Activated CD4-positive, alpha-beta T cell treated with anti-CD3 and anti-CD28 coated beads, Interleukin-2, amount 50 U/mL, for 16 hours (primary cell): ENCODE results near the gene TFF3.

Experiments
- DNase-seq: peaks from one replicate; pipeline ENCODE4 v3.0.0-alpha.2; 2020

TFF3 gene, protein sequence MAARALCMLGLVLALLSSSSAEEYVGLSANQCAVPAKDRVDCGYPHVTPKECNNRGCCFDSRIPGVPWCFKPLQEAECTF

DNA sequence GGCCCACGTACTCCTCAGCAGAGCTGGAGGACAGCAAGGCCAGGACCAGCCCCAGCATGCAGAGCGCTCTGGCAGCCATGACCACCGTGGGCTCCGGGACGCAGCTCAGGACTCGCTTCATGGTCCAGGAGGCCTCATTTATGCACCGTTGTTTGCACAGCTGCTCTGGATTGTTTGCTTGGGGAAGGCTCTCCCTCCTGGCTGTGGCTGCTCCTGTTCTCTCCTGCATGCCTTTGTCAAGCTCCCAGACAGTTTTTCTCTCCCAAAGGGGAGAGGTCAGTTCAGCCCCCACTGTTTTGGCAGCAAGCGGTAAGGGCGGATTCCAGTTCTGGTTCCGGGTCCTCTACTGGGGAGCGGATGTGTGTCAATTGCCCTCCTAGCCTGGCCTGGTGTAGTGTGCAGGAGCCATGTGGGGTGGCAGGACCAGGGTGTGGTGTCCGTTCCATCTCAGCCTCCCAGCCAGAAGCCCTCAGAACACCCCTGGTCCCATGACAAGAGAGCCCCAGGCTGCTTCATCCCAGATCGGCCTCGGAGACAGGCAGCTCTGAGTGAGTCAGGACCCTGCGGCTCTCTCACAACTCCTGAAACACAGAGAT lies at the start of gene TFF3:
Gene TFF3, minus strand, starts transcription at position 114 of the 596 bp plus-strand sequence. Its CDS starts 35 bp downstream, at position 79.
- DNase-seq = no peak

DNA sequence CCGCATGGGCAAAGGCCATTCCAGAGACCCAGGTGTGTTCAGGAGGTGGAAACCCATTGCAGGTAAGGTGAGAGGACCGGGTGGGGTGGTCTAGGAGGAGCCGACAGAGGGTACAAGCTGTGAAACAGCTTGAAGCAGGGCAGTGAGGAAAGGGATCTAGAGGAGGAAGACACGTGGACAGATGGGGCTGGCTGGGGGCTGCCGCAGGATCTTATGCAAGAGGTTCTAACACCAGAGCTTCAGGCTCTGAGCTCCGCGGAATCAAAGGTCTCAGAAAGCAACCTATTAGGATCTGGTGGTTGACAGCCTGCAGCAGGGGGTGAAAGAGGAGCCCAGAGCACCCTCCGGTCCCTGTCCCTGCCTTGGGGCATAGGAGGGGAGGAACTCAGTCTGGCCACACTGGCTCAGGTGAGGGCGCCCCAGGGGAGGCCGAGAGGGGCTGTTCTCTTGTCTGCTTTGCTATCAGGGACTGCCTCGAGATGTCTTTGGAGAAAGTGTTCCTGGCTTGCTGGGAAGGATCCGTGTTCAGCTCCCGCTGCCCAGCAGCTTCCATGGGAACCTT lies 49.2 kb upstream of the TFF3 start:
- no peak for DNase-seq

DNA sequence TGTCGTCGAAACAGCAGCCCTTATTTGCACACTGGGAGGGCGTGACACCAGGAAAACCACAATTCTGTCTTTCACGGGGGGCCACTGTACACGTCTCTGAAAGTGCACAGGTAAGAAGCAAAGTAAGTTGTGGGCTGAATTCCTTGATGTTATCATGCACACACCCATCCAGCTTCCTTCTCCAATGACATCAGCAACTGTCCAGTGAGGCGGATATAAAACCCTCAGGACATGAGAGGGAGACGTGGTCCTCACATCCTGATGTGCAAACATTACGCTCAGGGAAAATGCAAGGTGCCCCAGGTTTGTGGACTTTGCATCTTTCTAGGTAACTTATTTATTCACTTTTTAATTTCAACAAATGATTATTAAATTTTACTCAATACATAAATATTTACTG lies 48.1 kb upstream of the TFF3 start:
- no peak for DNase-seq

DNA sequence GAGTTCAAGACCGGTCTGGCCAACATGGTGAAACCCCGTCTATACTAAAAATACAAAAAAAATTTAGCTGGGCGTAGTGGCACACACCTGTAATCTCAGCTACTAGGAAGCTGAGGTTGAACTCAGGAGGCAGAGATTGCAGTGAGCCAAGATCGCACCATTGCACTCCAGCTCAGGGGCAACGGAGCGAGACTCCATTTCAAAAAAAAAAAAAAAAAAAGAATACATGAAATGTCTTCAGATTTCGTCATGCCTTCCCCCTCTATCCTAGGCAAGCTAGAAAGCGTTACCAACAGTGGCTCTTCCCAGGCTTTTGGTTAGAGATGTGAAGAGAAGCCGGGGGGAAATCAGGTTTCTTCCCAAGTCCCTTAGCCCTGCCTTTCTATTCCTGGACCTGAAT lies 47.5 kb upstream of the TFF3 start:
- no peak for DNase-seq

DNA sequence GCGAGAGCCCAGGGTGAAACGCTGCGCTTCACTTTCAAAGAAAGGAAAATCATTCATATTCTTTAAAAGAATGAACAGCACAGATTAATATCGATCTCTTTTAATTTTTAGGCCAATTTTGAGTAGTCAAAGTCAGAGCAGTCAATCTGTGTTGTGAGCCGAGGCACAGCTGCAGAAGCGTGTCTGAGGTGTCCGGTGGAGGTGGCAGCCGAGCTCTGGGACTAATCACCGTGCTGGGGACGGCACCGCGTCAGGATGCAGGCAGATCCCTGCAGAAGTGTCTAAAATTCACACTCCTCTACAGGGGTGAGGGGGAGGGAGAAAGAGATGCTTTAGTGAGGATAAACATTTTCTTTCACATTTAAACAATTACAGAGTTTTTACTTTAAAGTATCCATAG lies 47.0 kb upstream of the TFF3 start:
- no peak for DNase-seq

DNA sequence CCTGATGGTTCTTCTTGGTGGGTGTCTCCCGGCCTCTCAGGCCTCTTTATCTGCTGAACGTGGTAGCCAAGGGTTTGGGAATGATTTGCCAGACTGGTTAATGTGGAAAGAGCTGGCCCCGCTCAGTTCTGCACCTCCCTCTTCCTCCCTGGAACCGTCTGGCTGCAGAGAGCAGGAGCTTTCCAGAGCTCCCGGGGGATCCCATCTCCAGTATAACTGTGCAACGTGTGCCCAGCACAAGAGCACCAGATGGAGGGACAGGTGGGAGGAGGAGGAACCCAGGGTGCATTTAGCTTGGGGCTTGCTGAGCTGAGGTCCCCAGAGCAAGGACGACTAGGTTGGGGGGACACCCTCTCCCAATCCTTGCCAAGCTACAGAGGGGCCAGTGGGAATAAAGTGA lies 46.1 kb upstream of the TFF3 start:
- DNase-seq = no peak

DNA sequence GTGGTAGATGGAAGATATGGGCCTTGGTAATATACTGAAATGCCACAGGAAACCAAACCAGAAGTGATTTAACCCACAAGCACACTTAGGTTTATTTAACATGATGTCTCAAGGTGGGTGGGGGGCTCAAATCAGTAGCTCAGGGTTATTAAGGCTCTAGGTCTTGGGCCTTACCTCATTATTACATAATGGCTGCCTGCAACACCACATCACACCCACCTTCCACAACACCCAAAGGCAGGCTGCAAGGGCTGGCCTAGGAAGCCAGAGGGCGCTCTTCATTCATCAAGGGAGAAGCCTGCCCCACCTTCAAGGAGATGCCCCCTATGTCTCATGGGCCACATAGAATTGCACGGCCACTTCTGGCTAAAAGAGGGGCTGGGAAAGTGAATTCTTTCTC lies 45.1 kb upstream of the TFF3 start:
- no peak for DNase-seq

DNA sequence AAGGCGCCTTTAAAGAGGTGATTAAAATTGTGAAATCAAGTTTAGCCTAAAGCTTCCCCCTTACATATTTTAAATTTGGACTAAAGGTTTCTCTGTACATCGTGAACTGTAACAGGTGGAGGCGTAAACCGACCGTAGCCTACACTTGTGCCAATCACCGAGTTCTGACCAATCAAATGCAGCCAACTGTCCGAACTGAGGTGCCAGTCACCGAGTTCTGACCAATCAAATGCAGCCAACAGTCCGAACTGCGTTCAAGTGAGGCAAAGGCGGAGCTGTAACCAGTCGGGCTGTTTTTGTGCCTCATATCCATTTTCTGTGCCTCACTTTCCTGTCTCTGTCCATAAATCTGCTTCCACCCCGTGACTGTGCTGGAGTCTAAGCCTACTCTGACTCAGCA lies 43.7 kb upstream of the TFF3 start:
- DNase-seq = no peak

DNA sequence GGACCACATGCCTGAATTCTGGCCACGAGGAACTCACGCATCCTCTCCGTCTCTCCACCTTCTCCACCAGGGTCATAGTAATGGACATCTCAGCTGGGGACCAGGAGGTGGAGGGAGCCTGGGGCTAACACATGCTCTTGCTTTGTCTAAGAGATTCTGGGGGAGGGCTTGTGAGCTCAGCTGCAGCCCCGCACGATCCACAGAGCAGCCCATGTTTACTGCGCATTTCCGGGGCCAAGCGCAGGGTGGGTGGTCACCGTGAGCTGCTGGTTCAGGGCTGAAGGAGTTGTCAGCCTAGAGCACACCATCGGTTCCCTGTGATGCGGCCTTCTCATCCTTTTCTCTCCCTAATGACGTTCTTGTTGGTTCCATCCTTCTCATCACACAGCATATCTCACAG lies 43.1 kb upstream of the TFF3 start:
- no peak for DNase-seq

DNA sequence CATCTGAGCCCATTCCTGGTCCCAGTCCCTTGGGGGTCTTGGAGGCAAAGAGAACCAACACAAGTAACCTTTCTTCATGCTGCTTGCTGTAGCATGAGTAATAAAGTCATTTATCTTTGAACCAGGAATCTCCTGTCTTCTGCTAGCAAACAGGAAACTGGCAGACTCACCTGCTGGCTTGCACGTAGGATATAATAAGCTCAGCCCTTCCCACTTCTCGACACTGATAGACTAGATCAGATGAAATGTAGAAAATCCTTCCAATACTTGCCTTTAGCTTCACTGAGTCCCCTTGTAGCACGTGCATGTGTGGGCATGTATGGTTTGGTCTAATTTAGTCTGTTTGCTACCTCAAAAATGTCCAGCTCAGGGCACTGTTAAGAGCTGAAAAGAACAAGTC lies 42.1 kb upstream of the TFF3 start:
- DNase-seq = no peak

DNA sequence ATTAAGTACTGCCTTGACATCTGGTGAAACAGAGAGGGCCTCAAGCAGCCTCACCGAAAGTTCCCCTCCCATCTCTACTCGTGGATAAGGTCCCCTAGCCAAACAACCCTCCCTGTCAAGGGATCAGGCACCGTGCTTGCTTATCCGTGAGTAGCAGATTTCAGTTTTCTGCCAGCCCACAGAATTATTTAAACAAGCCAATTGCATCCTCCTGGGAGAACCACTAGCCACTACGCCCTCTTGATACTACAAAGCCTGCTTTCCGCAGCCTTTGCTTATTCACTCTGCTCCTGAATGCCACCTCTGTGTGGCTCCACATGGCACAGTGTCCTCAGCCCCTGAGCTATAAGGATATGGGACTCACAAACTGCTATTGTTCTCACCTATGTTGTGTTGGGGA lies 41.4 kb upstream of the TFF3 start:
- DNase-seq = no peak

DNA sequence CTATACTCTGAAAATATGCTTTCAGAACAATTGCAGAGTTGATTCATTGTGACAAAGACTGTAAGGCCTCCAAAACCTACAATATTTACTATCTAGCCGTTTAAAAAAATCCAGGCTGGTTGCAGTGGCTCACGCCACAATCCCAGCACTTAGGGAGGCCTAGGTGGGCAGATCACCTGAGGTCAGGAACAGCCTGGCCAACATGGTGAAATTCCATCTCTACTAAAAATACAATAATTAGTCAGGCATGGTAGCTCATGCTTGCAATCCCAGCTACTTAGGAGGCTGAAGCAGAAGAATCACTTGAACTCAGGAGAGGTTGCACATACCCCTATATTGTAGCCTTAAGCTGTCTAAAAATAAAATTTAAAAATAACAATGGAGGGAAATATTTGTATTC lies 40.8 kb upstream of the TFF3 start:
- DNase-seq = no peak

DNA sequence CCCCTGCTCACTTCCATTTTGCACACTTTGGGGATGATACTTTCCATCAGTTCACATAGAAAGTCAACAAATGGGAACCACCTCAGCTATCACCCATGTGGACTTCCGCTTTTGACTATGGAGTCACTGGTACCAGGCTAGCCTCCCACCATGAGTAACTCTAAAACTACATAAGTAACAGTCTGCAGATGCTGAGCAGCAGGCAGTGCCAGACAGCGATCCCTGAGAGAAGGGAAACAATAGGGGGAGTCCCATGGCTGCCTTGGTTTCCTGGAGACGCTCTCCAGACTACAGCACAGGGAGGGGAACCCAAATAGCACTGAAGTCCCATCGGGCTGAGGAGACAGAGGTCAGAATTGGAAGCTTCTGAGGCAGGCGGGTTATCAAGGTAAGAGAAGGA lies 38.4 kb upstream of the TFF3 start:
- DNase-seq = no peak

DNA sequence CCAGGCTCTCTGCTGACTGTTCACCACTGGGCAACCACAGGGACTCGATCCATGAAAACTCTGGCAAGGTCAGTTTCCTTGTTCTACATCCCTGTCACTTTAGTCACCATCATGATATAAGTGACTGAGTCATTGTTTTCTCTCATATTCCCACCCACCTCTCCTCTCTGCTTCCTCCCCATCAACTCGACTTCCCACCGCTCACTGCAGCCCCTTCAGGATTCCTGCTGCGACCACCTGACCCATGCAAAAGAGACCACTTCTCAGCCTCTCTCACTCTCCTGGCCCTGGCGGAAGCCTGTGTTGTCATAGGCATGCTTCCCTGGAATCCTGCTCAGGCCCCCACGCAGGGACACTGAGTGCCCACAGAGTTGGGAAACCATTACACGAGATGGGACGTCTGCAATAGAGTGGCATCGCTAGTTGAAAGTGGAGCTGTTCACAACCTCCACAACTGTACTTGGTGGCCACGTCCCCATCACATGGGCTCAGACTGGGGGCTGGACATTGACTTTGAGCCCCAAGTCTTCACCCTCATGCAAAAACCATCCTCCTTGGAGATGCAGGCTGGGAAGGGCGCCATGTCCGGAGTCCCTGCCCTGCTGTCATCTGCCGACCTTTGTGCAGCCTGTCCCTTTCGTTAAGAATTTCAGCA lies 37.4 kb upstream of the TFF3 start:
- DNase-seq = no peak

DNA sequence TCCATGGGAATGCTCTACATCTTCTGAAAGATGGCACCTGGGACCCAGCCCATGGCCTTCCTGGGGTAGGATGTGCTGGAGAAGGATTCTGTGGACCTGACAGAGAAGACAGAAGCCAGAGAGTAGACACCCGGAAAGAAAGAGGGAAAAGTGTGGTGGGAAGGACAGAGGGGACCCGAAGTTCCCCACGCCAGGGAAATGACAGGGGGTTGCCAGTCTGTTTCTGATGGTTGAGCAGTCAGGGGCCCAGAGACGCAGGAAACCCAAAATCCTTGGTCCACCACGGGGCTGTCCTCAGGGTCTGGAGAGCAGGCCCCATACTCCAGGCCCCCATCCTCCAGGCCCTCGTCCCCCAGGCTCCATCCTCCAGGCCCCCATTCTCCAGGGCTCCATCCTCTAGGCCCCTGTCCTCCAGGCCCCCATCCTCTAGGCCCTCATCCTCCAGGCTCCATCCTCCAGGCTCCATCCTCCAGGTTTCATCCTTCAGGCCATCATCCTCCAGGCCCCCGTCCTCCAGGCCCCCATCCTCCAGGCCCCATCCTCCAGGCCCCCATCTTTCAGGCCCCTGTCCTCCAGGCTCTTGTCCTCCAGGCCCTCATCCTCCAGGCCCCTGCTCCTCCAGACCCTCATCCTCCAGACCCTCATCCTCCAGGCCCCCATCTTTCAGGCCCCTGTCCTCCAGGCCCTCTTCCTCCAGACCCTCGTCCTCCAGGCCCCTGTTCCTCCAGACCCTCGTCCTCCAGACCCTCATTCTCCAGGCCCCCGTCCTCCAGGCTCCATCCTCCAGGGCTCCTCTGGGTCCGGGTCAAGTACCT lies 36.6 kb upstream of the TFF3 start:
- DNase-seq = no peak

DNA sequence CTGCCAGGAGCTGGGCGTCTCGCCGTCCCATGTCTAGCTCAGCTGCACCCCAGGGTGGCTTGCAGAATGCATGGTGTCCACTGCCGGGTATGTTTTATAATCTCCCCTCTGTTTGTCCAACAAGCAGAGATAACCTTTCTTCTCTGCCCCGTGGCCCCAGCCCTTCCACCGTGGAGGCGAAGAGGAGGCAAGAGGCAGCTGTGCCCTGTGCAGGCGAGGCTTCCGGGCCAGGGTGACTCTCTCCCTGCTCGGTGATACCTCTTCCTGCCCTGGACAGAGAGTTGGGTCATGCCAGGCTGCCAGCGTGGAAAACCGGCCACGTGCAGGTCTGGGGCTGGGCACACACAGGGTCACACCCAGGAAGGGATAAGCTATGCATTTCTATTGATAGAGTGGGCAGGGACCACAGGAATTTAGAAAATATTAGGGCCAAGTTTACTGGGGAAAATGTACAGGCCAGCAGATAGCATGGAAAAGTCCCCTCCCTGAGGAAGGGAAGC lies 35.8 kb upstream of the TFF3 start, which contains the start of gene TFF2:
Gene TFF2, minus strand, starts transcription at position 68 of the 500 bp plus-strand sequence. Its CDS starts 37 bp downstream, at position 31.
- no peak for DNase-seq

DNA sequence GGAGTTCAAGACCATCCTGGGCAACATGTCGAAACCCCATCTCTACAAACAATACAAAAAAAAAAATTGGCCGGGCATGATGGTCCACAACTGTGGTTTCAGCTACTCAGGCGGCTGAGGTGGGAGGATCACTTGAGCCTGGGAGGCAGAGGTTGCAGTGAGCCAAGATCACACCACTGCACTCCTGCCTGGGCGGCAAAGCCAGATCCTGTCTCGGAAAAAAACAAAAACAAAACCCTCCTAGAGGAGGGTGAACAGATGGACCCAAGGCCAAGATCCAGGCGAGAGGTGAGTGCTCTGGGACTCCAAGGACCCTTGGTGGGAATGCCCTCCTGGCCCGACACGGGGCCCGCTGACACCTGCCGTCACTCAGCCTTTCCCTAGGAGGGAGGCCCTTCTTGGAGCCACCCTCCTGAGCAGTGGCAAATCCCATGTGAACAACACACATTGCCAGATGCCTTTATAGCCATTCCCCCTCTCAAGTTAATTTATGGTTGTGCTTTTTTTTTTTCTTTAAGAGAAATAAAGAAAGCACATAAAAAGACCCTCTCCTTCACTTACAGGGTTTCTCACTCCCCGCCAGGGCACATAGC lies 35.2 kb upstream of the TFF3 start:
- DNase-seq = no peak

DNA sequence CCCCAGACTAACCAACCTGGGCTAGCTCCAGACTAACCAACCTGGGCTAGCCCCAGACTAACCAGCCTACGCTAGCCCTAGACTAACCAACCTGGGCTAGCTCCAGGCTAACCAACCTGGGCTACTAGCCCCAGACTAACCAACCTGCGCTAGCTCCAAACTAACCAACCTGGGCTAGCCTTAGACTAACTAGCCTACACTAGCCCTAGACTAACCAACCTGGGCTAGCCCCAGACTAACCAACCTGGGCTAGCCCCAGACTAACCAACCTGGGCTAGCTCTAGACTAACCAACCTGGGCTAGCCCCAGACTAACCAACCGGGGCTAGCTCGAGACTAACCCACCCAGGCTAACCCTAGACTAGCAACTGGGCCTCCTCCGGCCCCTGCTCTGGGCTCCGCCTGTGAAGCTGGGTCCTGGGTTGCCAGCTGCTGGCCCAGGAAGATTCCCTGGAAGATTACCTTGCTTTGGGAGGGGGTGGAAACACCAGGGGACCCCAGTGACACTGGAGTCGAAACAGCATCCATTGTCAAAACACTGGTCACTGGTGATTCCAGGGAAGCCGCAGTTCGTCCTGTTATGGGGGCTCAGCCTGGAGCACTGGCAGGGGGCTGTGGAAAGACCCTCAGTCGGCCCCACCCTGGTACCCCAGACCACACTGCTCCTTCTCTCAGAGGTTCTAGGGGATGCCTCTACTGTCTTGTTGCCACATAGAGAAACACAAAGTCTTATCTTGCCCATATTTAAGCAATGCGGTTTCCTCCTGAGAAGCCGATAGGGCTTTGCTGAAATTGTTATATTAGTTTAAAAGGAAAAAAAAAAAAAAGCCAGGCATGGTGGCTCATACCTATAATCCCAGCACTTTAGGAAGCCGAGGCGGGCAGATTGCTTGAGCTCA lies 34.5 kb upstream of the TFF3 start:
- no peak for DNase-seq

DNA sequence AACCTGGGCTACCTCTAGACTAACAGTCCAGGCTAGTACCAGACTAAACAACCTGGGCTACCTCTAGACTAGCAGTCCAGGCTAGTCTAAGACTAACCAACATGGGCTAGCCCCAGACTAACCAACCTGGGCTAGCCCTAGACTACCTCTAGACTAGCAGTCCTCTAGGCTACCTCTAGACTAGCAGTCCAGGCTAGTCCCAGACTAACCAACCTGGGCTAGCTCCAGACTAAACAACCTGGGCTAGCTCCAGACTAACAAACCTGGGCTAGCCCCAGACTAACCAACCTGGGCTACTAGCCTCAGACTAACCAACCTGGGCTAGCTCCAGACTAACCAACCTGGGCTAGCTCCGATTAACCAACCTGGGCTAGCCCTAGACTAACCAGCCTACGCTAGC lies 33.6 kb upstream of the TFF3 start:
- DNase-seq = no peak

DNA sequence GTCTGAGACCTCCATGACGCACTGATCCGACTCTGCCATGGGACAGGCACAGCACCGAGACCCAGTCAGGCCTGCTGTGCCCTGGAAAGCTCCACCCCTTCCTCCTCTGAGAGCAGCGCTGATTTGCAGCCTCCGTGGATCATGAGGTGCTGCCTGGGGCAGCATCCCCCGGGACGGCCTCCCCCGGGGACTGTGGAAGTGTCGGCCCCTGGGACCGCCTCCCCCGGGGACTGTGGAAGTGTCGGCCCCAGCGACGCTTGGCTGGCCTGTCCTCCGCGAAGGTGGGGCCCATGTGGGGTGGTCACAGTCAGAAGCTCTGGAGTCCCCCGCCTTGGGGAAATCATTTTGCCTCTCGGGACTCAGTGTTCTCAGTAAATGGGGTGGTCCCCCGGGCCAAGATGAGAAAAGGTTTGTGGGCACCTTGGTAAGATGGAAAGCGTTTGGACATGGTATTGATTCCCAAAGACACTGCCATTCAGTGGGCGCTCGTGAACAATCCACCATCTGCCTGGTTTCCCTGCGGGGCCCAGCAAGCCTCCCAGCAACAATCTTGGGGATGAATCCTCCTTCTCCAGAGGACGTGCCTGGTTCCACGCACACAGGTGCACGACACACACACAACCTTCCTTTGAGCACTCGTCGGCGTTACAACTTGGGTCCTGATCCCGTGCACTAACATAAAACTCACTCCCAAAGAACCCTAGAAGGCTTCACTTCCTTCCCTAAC lies 32.6 kb upstream of the TFF3 start:
- DNase-seq = no peak
